ENCODE results near the gene ZBTB42. TPM values are rescaled to one million over a fixed set of nuclear protein-coding genes. Genes with fewer than 3 reads are reported as not detected.
A peak's percentile ranks its signal among the peaks of the same experiment; 100 is the strongest.

The ZBTB42 gene
- total RNA-seq, 2 donors from 2014 or later, result 10.6 to 21.8 TPM

DNA sequence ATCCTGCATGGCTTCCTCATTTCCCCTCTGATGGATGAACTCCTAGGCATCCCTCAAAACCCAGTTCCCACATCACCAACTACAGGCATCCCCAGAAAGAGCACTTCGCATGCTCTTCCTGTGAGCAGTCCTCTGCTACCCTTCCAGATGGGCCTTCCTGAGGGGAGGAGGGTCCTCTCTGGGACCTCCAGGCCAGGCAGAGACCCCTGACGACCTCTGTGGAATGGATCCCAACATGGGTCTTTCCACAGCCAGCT is 7.3 kb upstream of the ZBTB42 start:
- Histone ChIP-seq H3K4me3 (no peak overlapping the region), H3K27ac (peak overlapping the region in 1 of 4 donors; percentile 81), H3K4me1 (peaks cover 73% of the 10 kb centered on the region), H3K9me3 (no peaks in the 10 kb centered on the region), H3K36me3 (replicated peaks in 1 of 2; ENCODE audit: insufficient read depth in 1 of 2, low read depth in 2 of 2) (peaks cover 0 to 2% of the 10 kb centered on the region in 2 donors), H3K27me3 (no peaks in the 10 kb centered on the region)
- WGBS, 2 donors, result 70 to 78% methylated on average over 2 of the region's 2 CpGs
- no peak for DNase-seq
- ATAC-seq, result no peak
- intact Hi-C loops (cut with DNase I), result no loop called here
- TF ChIP-seq POLR2A (IDR thresholded peaks at IDR 0.05), result no peak
- TF ChIP-seq, protein P1, sequence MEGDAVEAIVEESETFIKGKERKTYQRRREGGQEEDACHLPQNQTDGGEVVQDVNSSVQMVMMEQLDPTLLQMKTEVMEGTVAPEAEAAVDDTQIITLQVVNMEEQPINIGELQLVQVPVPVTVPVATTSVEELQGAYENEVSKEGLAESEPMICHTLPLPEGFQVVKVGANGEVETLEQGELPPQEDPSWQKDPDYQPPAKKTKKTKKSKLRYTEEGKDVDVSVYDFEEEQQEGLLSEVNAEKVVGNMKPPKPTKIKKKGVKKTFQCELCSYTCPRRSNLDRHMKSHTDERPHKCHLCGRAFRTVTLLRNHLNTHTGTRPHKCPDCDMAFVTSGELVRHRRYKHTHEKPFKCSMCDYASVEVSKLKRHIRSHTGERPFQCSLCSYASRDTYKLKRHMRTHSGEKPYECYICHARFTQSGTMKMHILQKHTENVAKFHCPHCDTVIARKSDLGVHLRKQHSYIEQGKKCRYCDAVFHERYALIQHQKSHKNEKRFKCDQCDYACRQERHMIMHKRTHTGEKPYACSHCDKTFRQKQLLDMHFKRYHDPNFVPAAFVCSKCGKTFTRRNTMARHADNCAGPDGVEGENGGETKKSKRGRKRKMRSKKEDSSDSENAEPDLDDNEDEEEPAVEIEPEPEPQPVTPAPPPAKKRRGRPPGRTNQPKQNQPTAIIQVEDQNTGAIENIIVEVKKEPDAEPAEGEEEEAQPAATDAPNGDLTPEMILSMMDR (IDR thresholded peaks at IDR 0.05), result no peak

DNA sequence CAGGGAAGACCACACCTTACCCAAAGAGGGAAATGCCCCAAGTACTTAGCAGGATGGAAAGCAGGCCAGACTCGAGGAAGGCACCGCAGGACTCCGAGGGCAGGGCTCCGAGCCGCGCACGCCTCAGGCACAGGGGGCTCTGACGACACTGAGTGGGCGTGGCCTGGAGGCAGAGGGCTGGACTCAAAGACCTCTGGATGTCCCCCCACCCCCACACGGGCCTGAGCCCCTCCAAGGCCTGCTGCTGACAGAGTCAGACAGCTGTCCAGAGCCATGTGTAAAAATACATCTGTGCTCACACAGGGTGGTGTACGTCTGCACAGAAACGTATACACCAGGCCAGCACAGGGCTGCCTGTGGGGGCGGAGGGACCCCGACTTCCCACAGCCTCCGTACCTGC is 6.8 kb upstream of the ZBTB42 start:
- no peaks in the 10 kb centered on the region for H3K27me3 ChIP-seq
- WGBS, 2 donors, result 13 to 20% methylated on average over 1 to 15 of the region's 15 CpGs

DNA sequence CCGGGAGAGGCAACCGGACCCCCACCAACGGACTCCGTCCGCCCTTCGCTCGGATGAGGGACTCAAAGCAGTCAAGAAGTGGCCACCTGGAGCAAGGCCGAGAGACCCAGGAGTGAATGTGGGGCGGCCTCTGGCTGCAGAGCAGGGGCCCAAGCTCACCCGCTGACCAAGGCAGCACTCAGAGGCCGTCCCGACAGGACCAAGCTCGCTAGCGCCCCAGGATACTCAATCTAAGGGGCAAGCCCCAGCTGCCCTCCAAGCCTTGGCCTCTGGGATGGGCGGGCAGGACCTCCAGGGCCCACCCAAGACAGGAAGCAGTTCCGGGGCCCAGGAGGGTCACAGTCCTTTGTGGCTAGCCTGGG is 6.3 kb upstream of the ZBTB42 start:
- Histone ChIP-seq H3K27ac (peak overlapping the region; percentile 68 to 81 (median 72)), H3K4me1 (peaks cover 69% of the 10 kb centered on the region), H3K36me3 (replicated peaks in 1 of 2; ENCODE audit: insufficient read depth in 1 of 2, low read depth in 2 of 2) (peaks cover 0 to 2% of the 10 kb centered on the region in 2 donors), H3K4me3 (peak overlapping the region; percentile 50 to 56), H3K9me3 (no peaks in the 10 kb centered on the region), H3K27me3 (no peaks in the 10 kb centered on the region)
- TF ChIP-seq, protein P1 (IDR thresholded peaks at IDR 0.05), result peak in 2 of 7 experiments; percentile 18 to 23
- TF ChIP-seq POLR2A (IDR thresholded peaks at IDR 0.05), result no peak
- intact Hi-C loops (cut with DNase I), result no loop called here
- peak in 3 of 4 donors; percentile 56 to 59 (median 57) for DNase-seq
- ATAC-seq, result peak; percentile 15
- 1 to 4% methylated on average over 16 of the region's 16 CpGs for WGBS, 2 donors

More for the DNA sequence above, 6.8 kb upstream of the ZBTB42 start:
- Histone ChIP-seq H3K4me3 (peak overlapping the region; percentile 50 to 56), H3K27ac (peak overlapping the region; percentile 68 to 81 (median 72)), H3K36me3 (replicated peaks in 1 of 2; ENCODE audit: insufficient read depth in 1 of 2, low read depth in 2 of 2) (peaks cover 0 to 2% of the 10 kb centered on the region in 2 donors), H3K4me1 (peaks cover 69% of the 10 kb centered on the region), H3K9me3 (no peaks in the 10 kb centered on the region)
- ATAC-seq (no peak), DNase-seq (peak; percentile 31 to 64 (median 56))
- intact Hi-C loops (cut with DNase I), result no loop called here
- TF ChIP-seq POLR2A (IDR thresholded peaks at IDR 0.05), result no peak
- TF ChIP-seq, protein P1 (IDR thresholded peaks at IDR 0.05), result no peak

DNA sequence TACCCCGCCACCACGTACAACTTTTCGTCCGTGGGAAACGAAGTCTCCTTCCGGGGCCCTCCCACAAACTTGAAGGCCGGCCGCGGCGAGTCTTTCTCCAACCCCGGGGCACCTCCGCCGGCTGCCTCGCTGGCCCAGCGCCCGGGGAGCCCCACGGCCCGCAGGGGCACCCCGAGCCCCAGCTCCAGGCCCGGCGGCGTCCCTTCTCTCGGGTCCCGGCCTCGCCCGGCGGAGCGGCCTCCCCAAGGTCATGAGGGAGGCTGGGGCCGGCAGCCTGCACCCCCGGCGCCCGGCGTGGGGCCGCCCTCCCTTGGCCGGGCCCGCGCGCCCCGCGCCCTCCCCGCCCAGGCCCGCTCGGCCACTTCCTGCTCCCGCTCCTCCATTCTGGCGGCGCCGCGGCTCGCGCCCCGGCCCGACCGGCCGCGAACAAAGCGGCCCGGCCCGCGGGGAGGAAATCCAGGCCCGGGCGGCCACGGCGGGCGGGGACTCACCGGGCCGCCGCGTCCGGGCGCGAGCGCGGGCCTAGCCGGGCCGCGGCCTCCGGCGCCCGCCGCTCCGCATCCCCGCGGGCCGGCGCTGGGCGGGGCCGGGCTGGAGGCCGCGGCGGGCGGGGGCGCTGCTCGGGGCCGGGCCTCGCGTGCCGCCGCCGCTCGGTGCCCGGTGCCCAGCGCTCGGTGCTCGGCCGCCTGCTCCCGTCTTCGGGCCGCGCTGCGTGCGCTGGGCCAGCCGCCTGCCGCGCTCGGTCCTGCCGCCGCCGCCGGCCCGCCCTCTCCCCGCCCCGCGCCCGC is 5.7 kb upstream of the ZBTB42 start, which contains the start of gene AKT1:
AKT1 (minus strand) TSS at position 756 of the 788 bp plus-strand sequence. CDS start 3,105 bp downstream, outside the sequence.
- Histone ChIP-seq H3K27ac (peak within 1 kb of the TSS; percentile 68 to 89 (median 83)), H3K4me1 (peaks cover 73% of the 10 kb centered on the region), H3K27me3 (no peaks in the 10 kb centered on the region), H3K9me3 (no peaks in the 10 kb centered on the region), H3K36me3 (replicated peaks in 1 of 2; ENCODE audit: insufficient read depth in 1 of 2, low read depth in 2 of 2) (peaks cover 0 to 2% of the 10 kb centered on the region in 2 donors), H3K4me3 (peak within 1 kb of the TSS; percentile 50 to 56)
- WGBS, 2 donors, result 0% methylated on average over 3 to 58 of the region's 124 CpGs
- no peak for TF ChIP-seq POLR2A (IDR thresholded peaks at IDR 0.05)
- TF ChIP-seq, protein P1 (IDR thresholded peaks at IDR 0.05), result no peak
- DNase-seq (peak; percentile 44 to 54 (median 48)), ATAC-seq (peak; percentile 47)
- intact Hi-C loops (cut with DNase I), result no loop called here
